Neural progenitor cell (in vitro differentiated cells): ENCODE data around the gene SLMAP. TPM values are rescaled to one million over a fixed set of nuclear protein-coding genes. Genes with fewer than 3 reads are reported as not detected.
A peak's percentile ranks its signal among the peaks of the same experiment; 100 is the strongest.

Source experiments
- DNase-seq: peaks from one replicate; pipeline ENCODE4 v3.0.0-alpha.2; 2016; ENCODE audit warnings: low spot score
- H2AFZ ChIP-seq: fragments of 200-600 bp; sonication (generic); replicated peaks from 2 replicates; pipeline ENCODE4 v1.6.1; 2016; ENCODE audit warnings: antibody characterized with exemption
- H3F3A ChIP-seq: fragments of 200-600 bp; sonication (generic); 2 replicates; pipeline ENCODE4 v1.6.1; 2016; ENCODE audit warnings: antibody characterized with exemption, low read depth
- H3K27ac ChIP-seq: fragments of 200-600 bp; sonication (generic); 2 replicates; pipeline ENCODE4 v1.5.1; 2016; ENCODE audit warnings: mild to moderate bottlenecking
- H3K27me3 ChIP-seq: fragments of 200-600 bp; sonication (generic); 2 replicates; pipeline ENCODE4 v1.6.1; 2016; ENCODE audit warnings: mild to moderate bottlenecking, moderate library complexity
- H3K36me3 ChIP-seq: fragments of 200-600 bp; sonication (generic); 2 replicates; pipeline ENCODE4 v1.5.1; 2016
- H3K4me1 ChIP-seq: fragments of 200-600 bp; sonication (generic); 2 replicates; pipeline ENCODE4 v1.6.1; 2016; ENCODE audit warnings: mixed run types
- H3K4me2 ChIP-seq: fragments of 200-600 bp; sonication (generic); 2 replicates; pipeline ENCODE4 v1.6.1; 2016
- H3K4me3 ChIP-seq: fragments of 200-600 bp; sonication (generic); 2 replicates; pipeline ENCODE4 v1.5.1; 2016
- H3K79me2 ChIP-seq: fragments of 200-600 bp; sonication (generic); 2 replicates; pipeline ENCODE4 v1.6.1; 2016; ENCODE audit warnings: low read depth
- H3K9ac ChIP-seq: fragments of 200-600 bp; sonication (generic); 2 replicates; pipeline ENCODE4 v1.6.1; 2016
- H3K9me3 ChIP-seq: fragments of 200-600 bp; sonication (generic); 2 replicates; pipeline ENCODE4 v1.5.1; 2016; ENCODE audit warnings: low read depth
- H4K20me1 ChIP-seq: fragments of 200-600 bp; sonication (generic); 2 replicates; pipeline ENCODE4 v1.6.1; 2016; ENCODE audit warnings: low read depth
- H3K27ac Mint-ChIP-seq: 3 replicates; pipeline ENCODE4 v1.8.0; 2021; ENCODE audit warnings: mixed read lengths
- H3K27me3 Mint-ChIP-seq: 2 replicates; pipeline ENCODE4 v1.8.0; 2022; ENCODE audit warnings: low read depth, mild to moderate bottlenecking, inconsistent platforms, moderate library complexity, mixed read lengths; ENCODE audit not compliant: insufficient read depth
- H3K36me3 Mint-ChIP-seq: 3 replicates; pipeline ENCODE4 v1.8.0; 2021; ENCODE audit warnings: mixed read lengths
- H3K4me1 Mint-ChIP-seq: 3 replicates; pipeline ENCODE4 v1.8.0; 2021; ENCODE audit warnings: mixed read lengths
- H3K4me3 Mint-ChIP-seq: 3 replicates; pipeline ENCODE4 v1.8.0; 2021; ENCODE audit warnings: mild to moderate bottlenecking, moderate library complexity, mixed read lengths
- H3K9me3 Mint-ChIP-seq: 3 replicates; pipeline ENCODE4 v1.8.0; 2020; ENCODE audit warnings: mixed read lengths
- EZH2 ChIP-seq: fragments of 200-600 bp; sonication (generic); IDR thresholded peaks from 2 replicates; pipeline ENCODE4 v1.6.1; 2017; ENCODE audit warnings: antibody characterized with exemption, mild to moderate bottlenecking, moderate library complexity
- EZH2phosphoT487 ChIP-seq: fragments of 200-600 bp; sonication (generic); IDR thresholded peaks from 2 replicates; pipeline ENCODE4 v1.6.1; 2017; ENCODE audit warnings: antibody characterized with exemption
- total RNA-seq: library from RNA; depleted of rRNA; stranded (reverse); fragments of >200 nt; gene quantifications from 2 replicates; pipeline ENCODE4 v1.2.3, GENCODE V29; 2015; ENCODE audit warnings: low replicate concordance
- TF ChIP-seq, protein P1 (sequence below): fragments of 200-600 bp; sonication (generic); IDR thresholded peaks from 2 replicates; pipeline ENCODE4 v1.5.1; 2017; ENCODE audit warnings: antibody characterized with exemption, mild to moderate bottlenecking

SLMAP gene
- total RNA-seq, 1 donor from 2014 or later, result 59.4 TPM

DNA sequence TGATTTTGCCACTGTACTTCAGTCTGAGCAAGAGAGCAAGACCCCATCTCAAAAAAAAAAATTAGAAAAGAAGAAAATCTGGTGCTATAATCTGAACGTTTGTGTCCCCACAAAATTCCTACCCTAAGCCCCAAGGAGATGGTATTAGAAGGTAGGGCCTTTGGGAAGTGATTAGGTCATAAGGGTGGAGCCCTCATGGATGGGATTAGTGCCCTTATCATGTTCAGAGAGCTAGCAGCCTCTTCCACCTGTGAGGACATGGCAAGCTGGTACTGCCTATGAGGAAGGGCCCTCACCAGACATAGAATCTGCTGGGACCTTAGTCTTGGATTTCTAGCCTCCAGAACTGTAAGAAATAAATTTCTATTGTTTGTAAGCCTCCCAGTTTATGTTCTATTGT is 201.7 kb downstream of the SLMAP start:
- no peak overlapping the region for H3K4me3 Mint-ChIP-seq
- no peak overlapping the region for H3K4me3 ChIP-seq
- no peaks in the 10 kb centered on the region for H3K36me3 Mint-ChIP-seq

DNA sequence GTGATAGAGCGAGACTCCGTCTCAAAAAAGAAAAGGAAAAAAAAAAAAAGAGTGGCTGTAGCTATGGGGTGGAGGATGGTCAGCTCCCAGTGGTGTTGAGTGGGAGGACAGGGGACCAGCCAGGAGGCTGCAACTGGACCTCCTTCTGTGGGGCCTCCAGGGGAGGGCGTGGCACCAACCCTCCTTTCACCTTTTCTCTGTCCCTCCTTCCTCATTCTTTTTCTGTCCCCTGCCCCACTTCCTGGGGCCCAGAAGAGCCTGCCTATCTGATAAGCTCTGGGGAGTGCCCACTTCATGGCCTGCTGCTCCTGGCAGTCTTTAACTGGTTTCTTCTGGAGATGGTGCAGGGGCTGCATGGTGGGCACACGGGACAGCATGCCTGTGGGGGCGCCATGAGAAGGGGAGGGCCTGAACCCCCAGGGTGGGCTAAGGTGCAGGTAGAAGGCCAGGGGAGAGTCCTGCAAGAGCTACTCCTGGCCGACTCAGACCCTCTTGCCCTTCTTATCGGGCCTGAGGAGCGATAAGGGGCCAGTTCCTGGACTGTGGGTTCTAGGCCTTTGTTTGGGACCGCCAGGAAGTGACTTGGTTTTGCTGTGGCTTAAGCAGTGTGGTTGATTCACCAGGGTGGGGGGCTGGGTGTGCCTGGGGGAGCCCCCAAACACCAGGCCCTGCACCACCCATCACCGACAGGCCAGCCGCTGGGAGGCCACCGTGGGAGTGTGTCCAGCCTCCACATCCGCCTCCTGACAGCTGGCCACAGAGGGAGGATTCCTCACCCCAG is 202.7 kb downstream of the SLMAP start:
- Mint-ChIP-seq H3K9me3 (no peaks in the 10 kb centered on the region), H3K36me3 (no peaks in the 10 kb centered on the region), H3K27ac (no peak overlapping the region), H3K27me3 (peaks cover 2% of the 10 kb centered on the region), H3K4me1 (peaks cover 8% of the 10 kb centered on the region), H3K4me3 (no peak overlapping the region)
- H3F3A ChIP-seq, result no peaks in the 10 kb centered on the region
- H3K9ac ChIP-seq, result no peak overlapping the region
- no peaks in the 10 kb centered on the region for H3K9me3 ChIP-seq
- H3K27ac ChIP-seq, result no peak overlapping the region
- H3K79me2 ChIP-seq, result no peaks in the 10 kb centered on the region
- no peaks in the 10 kb centered on the region for H3K4me1 ChIP-seq
- no peaks in the 10 kb centered on the region for H3K36me3 ChIP-seq
- no peaks in the 10 kb centered on the region for H3K27me3 ChIP-seq
- TF ChIP-seq EZH2, result no peak
- no peak for TF ChIP-seq EZH2phosphoT487
- TF ChIP-seq, protein P1, sequence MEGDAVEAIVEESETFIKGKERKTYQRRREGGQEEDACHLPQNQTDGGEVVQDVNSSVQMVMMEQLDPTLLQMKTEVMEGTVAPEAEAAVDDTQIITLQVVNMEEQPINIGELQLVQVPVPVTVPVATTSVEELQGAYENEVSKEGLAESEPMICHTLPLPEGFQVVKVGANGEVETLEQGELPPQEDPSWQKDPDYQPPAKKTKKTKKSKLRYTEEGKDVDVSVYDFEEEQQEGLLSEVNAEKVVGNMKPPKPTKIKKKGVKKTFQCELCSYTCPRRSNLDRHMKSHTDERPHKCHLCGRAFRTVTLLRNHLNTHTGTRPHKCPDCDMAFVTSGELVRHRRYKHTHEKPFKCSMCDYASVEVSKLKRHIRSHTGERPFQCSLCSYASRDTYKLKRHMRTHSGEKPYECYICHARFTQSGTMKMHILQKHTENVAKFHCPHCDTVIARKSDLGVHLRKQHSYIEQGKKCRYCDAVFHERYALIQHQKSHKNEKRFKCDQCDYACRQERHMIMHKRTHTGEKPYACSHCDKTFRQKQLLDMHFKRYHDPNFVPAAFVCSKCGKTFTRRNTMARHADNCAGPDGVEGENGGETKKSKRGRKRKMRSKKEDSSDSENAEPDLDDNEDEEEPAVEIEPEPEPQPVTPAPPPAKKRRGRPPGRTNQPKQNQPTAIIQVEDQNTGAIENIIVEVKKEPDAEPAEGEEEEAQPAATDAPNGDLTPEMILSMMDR, result no peak
- no peak overlapping the region for H3K4me3 ChIP-seq
- H4K20me1 ChIP-seq, result no peaks in the 10 kb centered on the region
- H3K4me2 ChIP-seq, result no peak overlapping the region
- no peak for DNase-seq
- no peak overlapping the region for H2AFZ ChIP-seq

More for the DNA sequence above, 201.7 kb downstream of the SLMAP start:
- Histone ChIP-seq H3K9ac (no peak overlapping the region), H3K27me3 (no peaks in the 10 kb centered on the region), H2AFZ (no peak overlapping the region), H3K4me1 (no peaks in the 10 kb centered on the region), H3K36me3 (no peaks in the 10 kb centered on the region), H4K20me1 (no peaks in the 10 kb centered on the region), H3K27ac (no peak overlapping the region), H3K79me2 (no peaks in the 10 kb centered on the region), H3K4me2 (no peak overlapping the region), H3F3A (no peaks in the 10 kb centered on the region), H3K9me3 (no peaks in the 10 kb centered on the region)
- H3K27me3 Mint-ChIP-seq, result peaks cover 2% of the 10 kb centered on the region
- H3K4me1 Mint-ChIP-seq, result peaks cover 8% of the 10 kb centered on the region
- DNase-seq, result no peak
- H3K9me3 Mint-ChIP-seq, result no peaks in the 10 kb centered on the region
- TF ChIP-seq EZH2 (no peak), EZH2phosphoT487 (no peak)
- TF ChIP-seq, protein P1, result no peak
- no peak overlapping the region for H3K27ac Mint-ChIP-seq

DNA sequence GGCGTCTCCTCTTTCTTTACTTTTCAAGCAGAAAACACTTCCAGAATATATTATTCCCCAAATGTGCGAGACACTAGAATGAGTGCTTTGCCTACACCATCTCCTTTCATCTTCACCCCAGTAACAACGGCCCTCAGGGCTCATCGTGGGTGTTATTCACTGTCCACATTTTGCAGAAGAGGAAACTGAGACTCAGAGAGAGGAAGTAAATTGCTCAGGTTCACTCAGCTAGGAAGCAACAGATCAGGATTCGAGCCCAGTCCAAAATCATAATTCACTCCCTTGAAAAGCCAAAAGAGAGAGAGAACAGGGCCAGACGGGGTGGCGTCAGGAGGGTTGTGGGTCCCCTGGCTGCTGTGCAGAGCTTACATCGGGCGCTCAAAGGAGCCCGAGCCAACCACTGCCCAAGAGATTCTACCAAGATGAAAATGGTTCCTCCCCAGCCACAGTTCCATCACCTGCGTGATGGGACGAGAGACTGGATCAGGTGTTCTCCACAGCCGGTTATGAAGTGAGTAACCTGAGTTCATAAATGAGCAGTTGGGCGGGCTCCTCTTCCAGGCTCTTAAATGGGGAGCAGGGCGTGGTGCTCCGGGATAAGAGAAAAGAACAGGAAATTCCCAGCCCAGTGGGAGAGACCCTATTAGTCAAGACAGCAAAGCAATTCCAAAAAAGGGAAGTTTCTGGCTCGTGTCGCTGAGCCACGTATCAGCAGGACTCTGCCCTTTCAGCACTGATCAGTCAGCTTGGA is 203.5 kb downstream of the SLMAP start:
- Histone ChIP-seq H3K36me3 (no peaks in the 10 kb centered on the region), H3K4me2 (no peak overlapping the region), H3K79me2 (no peaks in the 10 kb centered on the region), H3K9me3 (no peaks in the 10 kb centered on the region), H3K4me1 (no peaks in the 10 kb centered on the region), H3K27ac (no peak overlapping the region), H3F3A (no peaks in the 10 kb centered on the region), H2AFZ (peak overlapping the region; percentile 79), H3K4me3 (no peak overlapping the region), H4K20me1 (no peaks in the 10 kb centered on the region), H3K9ac (no peak overlapping the region), H3K27me3 (no peaks in the 10 kb centered on the region)
- no peak for DNase-seq
- Mint-ChIP-seq H3K9me3 (no peaks in the 10 kb centered on the region), H3K36me3 (no peaks in the 10 kb centered on the region), H3K27me3 (peaks cover 4% of the 10 kb centered on the region), H3K4me3 (no peak overlapping the region), H3K4me1 (peaks cover 8% of the 10 kb centered on the region), H3K27ac (peak overlapping the region; percentile 53)
- TF ChIP-seq, protein P1, result no peak
- TF ChIP-seq EZH2, result no peak
- no peak for TF ChIP-seq EZH2phosphoT487
